GM21447 (cell line): ENCODE measurements around the gene TCTN2.
A peak's percentile ranks its signal among the peaks of the same experiment; 100 is the strongest.

Experiments
- ATAC-seq: cut with Tn5 transposase; IDR thresholded peaks from one replicate; pipeline ENCODE4 v1.9.1; 2021; ENCODE audit not compliant: unreplicated experiment

The TCTN2 gene

GRCh38 chr12:123670882-123671728, at the start of gene TCTN2:
Gene TCTN2 (plus strand): TSS chr12:123671113. CDS start chr12:123671241, 128 bp downstream.
- ATAC-seq, result peak; percentile 97

GRCh38 chr12:123621619-123622530, 49.0 kb upstream of the TCTN2 start:
- no peak for ATAC-seq

- ATAC-seq, result peak; percentile 93
Observed at GRCh38 chr12:123633379-123634141, 37.4 kb upstream of the TCTN2 start, which contains the start of the genes EIF2B1 and GTF2H3. Gene EIF2B1 (minus strand): TSS chr12:123633686. CDS start chr12:123633557, 129 bp downstream. Gene GTF2H3 (plus strand): TSS chr12:123633829. CDS start chr12:123633860, 31 bp downstream.

- no peak for ATAC-seq
Observed at GRCh38 chr12:123634142-123634561, 36.8 kb upstream of the TCTN2 start.

GRCh38 chr12:123643911-123644310, 27.0 kb upstream of the TCTN2 start:
- ATAC-seq, result no peak

- no peak for ATAC-seq
Observed at GRCh38 chr12:123645380-123645779, 25.5 kb upstream of the TCTN2 start.

GRCh38 chr12:123645878-123646277, 25.0 kb upstream of the TCTN2 start:
- no peak for ATAC-seq

- no peak for ATAC-seq
Observed at GRCh38 chr12:123648401-123648800, 22.5 kb upstream of the TCTN2 start.

- no peak for ATAC-seq
Observed at GRCh38 chr12:123654129-123654701, 16.7 kb upstream of the TCTN2 start.

GRCh38 chr12:123655420-123655819, 15.5 kb upstream of the TCTN2 start:
- ATAC-seq, result peak; percentile 92

GRCh38 chr12:123656392-123656791, 14.5 kb upstream of the TCTN2 start:
- ATAC-seq, result no peak

GRCh38 chr12:123657211-123657610, 13.7 kb upstream of the TCTN2 start:
- ATAC-seq, result no peak

GRCh38 chr12:123659996-123660727, 10.8 kb upstream of the TCTN2 start:
- ATAC-seq, result no peak

- no peak for ATAC-seq
Observed at GRCh38 chr12:123667771-123668170, 3.1 kb upstream of the TCTN2 start.

GRCh38 chr12:123671876-123672275, 963 bp downstream of the TCTN2 start:
- ATAC-seq, result no peak

GRCh38 chr12:123675436-123675835, 4.5 kb downstream of the TCTN2 start:
- no peak for ATAC-seq

GRCh38 chr12:123676616-123677320, 5.9 kb downstream of the TCTN2 start:
- no peak for ATAC-seq

GRCh38 chr12:123678981-123679380, 8.1 kb downstream of the TCTN2 start:
- ATAC-seq, result no peak

- ATAC-seq, result no peak
Observed at GRCh38 chr12:123681605-123682004, 10.7 kb downstream of the TCTN2 start.
